GM12864 (cell line): ENCODE results near the gene POLR1A.

ENCODE experiments used
- DNase-seq: peaks from one replicate; pipeline ENCODE4 v3.0.0-alpha.2; 2011; ENCODE audit warnings: low read depth
- H3K4me3 ChIP-seq: 2 replicates; pipeline ENCODE4 v1.5.1; 2011; ENCODE audit warnings: mild to moderate bottlenecking, low read depth, low read length, control low read depth
- TF ChIP-seq, protein P1 (sequence below): IDR thresholded peaks from 2 replicates; pipeline ENCODE4 v1.5.1; 2011; ENCODE audit warnings: low read depth, mild to moderate bottlenecking, moderate library complexity, low read length, control low read depth, inconsistent platforms; ENCODE audit errors: missing control alignments

The POLR1A gene

DNA sequence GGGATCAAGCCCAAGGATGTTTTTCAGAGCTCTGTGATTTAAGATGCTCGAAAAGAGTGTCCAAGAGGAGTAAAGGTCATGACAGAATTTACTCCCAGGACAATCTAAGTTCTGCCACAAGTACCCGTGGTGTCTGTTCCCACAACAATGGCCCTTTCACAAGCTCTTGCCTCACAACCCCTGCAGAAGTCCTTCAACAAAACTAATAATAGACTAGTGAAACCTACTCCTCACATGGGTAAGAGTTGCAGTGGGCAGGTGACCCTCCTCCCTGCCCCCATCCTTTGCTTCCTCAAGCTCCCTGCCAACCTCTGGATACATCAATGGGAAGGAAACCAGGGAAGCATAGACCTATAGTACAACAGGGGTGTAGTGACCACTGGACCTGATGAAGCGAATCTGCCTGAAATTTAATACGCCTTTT lies 35.3 kb upstream of the POLR1A start:
- no peak overlapping the region for H3K4me3 ChIP-seq
- TF ChIP-seq, protein P1, sequence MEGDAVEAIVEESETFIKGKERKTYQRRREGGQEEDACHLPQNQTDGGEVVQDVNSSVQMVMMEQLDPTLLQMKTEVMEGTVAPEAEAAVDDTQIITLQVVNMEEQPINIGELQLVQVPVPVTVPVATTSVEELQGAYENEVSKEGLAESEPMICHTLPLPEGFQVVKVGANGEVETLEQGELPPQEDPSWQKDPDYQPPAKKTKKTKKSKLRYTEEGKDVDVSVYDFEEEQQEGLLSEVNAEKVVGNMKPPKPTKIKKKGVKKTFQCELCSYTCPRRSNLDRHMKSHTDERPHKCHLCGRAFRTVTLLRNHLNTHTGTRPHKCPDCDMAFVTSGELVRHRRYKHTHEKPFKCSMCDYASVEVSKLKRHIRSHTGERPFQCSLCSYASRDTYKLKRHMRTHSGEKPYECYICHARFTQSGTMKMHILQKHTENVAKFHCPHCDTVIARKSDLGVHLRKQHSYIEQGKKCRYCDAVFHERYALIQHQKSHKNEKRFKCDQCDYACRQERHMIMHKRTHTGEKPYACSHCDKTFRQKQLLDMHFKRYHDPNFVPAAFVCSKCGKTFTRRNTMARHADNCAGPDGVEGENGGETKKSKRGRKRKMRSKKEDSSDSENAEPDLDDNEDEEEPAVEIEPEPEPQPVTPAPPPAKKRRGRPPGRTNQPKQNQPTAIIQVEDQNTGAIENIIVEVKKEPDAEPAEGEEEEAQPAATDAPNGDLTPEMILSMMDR: no peak
- DNase-seq: no peak

DNA sequence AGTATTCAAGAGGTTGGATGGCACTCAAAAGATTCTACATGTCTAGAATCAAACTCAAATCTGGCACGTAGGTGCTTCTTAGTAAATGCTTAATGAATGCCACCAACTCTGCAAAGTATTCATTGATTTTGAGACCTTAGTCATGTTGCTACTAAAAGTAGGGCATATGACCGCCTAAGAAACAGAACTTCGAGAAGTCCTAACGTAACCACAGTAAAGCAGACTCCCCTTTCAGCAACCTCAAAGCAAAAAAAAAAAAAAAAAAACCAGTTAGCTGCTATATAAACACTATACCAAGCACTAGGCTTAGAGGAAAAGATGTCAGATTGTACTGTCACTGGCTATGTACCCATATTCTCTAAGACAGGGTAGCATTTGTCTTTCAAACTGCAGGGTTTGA lies 34.3 kb upstream of the POLR1A start:
- TF ChIP-seq, protein P1: no peak
- no peak overlapping the region for H3K4me3 ChIP-seq
- DNase-seq: no peak

DNA sequence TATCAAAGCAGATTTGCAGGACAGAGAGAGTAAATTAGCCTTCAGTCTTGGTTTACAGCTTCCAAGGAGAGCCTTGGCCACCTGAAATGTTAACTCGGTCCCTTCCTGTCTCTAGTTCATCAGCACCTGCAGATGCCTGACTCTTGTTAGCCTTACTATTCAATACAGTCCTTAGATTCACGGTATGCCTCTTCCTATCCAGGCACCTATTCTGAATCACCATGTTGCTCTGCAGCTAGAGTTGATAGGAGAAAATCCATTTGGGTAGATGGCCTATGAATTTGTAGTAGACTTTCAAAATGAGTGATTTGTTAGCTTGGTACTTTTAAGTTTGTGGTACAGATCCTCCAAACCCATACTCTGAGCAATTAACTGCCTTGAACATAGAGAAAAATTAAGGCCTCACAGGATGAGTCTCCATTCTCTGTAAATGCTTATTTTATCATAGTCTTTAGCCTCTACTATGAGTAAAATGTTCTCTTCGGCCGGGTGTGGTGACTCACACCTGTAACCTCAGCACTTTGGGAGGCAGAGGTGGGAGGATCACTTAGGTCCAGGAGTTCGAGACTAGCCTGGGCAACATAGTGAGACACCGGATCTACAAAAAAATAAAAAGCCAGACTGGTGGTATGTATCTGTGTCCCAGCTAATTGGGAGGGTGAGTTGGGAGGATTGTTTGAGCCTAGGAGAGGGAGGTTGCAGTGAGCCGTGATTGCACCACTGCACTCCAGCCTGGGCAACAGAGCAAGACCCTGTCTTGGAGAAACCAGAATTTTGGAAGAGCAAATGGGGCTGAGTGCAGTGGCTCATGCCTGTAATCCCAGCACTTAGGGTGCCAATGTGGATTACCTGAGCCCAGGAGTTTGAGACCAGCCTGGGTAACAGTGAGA lies 33.3 kb upstream of the POLR1A start:
- TF ChIP-seq, protein P1: no peak
- DNase-seq: no peak
- no peak overlapping the region for H3K4me3 ChIP-seq

DNA sequence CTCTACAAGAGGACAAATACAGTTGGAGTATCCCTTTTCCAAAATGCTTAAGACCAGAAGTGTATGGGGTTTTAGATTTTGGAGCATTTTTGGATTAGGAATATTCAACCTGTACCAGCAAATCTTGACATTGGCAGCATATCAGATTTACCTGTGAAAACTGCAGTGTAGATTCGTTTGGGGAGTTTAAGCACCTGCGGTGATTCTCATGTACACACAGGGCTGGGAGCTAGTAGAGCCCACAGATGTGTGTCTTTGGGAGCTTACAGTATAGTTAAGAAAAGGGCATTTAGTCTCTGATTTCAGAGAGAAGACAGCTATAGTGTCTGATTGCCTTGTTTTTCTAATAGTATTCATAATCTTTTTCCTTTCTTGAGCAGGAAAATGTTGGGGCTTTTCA lies 30.5 kb upstream of the POLR1A start:
- DNase-seq: no peak
- TF ChIP-seq, protein P1: no peak
- no peak overlapping the region for H3K4me3 ChIP-seq

DNA sequence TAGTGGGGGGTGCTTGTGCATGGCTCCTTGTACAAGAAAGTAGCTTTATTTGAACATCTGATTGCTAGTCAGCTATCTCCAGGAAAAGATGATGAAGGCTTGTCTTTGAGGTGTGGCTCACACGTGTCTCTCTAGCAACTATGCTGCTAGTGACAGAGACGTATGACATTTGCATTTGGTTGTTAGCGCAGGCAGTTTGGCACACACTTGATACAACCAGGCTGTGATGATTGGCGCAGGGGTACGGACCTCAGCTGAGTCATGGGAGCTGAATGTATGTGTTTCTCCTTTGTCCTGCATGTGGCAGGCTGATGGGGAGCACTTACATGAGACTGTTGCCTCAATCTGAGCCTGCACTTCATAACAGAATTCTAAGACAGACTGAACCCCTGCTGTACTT lies 30.0 kb upstream of the POLR1A start:
- H3K4me3 ChIP-seq: no peak overlapping the region
- TF ChIP-seq, protein P1: no peak

DNA sequence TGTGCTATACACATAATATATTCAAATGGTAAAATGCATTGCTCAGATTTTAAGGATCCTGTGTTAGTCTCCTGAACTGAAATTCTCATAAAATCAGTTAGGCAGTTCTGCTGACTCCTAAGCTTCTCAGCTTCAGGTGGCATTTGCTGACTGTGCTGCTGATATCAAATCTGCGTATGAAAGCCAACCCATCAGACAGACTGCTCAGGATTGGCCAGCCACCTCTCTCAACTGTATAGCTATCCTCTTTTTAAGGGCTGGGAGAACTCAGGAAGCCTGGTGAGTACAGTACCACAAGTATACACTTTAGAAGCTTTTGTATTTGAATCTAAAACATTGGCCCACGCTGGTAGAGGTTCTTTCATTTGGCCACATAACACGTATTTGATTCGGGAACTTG lies 29.0 kb upstream of the POLR1A start:
- no peak for DNase-seq
- TF ChIP-seq, protein P1: no peak

More for the DNA sequence above, 30.0 kb upstream of the POLR1A start:
- no peak for DNase-seq

DNA sequence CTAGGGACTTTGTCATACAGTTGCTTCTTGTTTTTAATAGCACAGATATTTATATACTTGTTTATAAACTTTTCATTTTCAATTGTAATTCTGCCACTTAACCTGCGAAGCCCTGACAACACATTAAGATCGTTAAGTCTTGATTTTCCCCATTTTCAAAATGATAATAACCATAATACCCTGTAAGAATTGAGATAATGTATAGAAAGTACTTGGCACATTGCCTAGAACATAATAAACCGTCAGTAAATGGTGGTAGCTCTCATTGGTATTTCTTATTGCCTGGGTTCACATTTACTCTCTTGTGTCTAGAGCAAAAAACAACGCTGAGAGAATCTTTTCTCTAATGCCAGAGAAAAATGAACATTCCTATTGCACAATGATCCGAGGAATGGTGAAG lies 19.0 kb upstream of the POLR1A start:
- H3K4me3 ChIP-seq: no peak overlapping the region
- TF ChIP-seq, protein P1: no peak
- no peak for DNase-seq

More for the DNA sequence above, 29.0 kb upstream of the POLR1A start:
- H3K4me3 ChIP-seq: no peak overlapping the region
